PC-3 (cell line): ENCODE measurements around the gene RPTN. TPM values are rescaled to one million over a fixed set of nuclear protein-coding genes. Genes with fewer than 3 reads are reported as not detected.
A peak's percentile ranks its signal among the peaks of the same experiment; 100 is the strongest.

Source experiments
- ATAC-seq: fragments of 200-7000 bp; cut with Tn5 transposase; 2 replicates; pipeline ENCODE4 v1.9.1; 2020; ENCODE audit warnings: mild to moderate bottlenecking, moderate library complexity
- Bru-seq: library from RNA; stranded (reverse); fragments of 400-500 nt; gene quantifications from one replicate; lab custom pipeline; 2021; lab: Mats Ljungman, UMichigan
- BruChase-seq, 2 experiments: library from RNA; stranded (reverse); fragments of 400-500 nt; gene quantifications; one replicate each; lab custom pipeline; 2021; lab: Mats Ljungman, UMichigan
- BruUV-seq: library from RNA; stranded (reverse); fragments of 400-500 nt; replicated peaks from 2 replicates; lab custom pipeline; 2021; lab: Mats Ljungman, UMichigan
- CTCF ChIA-PET: fragments of 300-600 bp; sonication (Branson Sonifier 250); formaldehyde crosslinking; loops from one replicate; lab custom pipeline; 2022; ENCODE audit warnings: antibody characterized with exemption; lab: Charles Lee
- POLR2A ChIA-PET: fragments of 300-600 bp; sonication (Branson Sonifier 250); formaldehyde crosslinking; loops from one replicate; lab custom pipeline; 2022; ENCODE audit warnings: antibody characterized with exemption; ENCODE audit not compliant: unreplicated experiment; lab: Charles Lee
- DNase-seq: peaks from one replicate; pipeline ENCODE4 v3.0.0-alpha.2; 2015
- H2AFZ ChIP-seq: fragments of 300-600 bp; sonication (generic); 2 replicates; pipeline ENCODE4 v1.6.0; 2016; ENCODE audit warnings: antibody characterized with exemption, low read length
- H3F3A ChIP-seq: fragments of 300-600 bp; sonication (generic); one replicate; pipeline ENCODE4 v1.6.0; 2017; ENCODE audit warnings: antibody characterized with exemption, low read length, control low read depth, mild to moderate bottlenecking; ENCODE audit not compliant: unreplicated experiment
- H3K27ac ChIP-seq: fragments of 300-600 bp; sonication (generic); 2 replicates; pipeline ENCODE4 v1.5.1; 2016; ENCODE audit warnings: mild to moderate bottlenecking, low read length
- H3K27me3 ChIP-seq: fragments of 300-600 bp; sonication (generic); 2 replicates; pipeline ENCODE4 v1.6.1; 2016; ENCODE audit warnings: low read length, mixed read lengths
- H3K36me3 ChIP-seq: fragments of 300-600 bp; sonication (generic); 2 replicates; pipeline ENCODE4 v1.6.1; 2016; ENCODE audit warnings: low read depth, mixed run types, low read length, mixed read lengths
- H3K4me1 ChIP-seq: fragments of 300-600 bp; sonication (generic); 2 replicates; pipeline ENCODE4 v1.5.1; 2016; ENCODE audit warnings: low read length; ENCODE audit not compliant: insufficient read depth
- H3K4me2 ChIP-seq: fragments of 300-600 bp; sonication (generic); 2 replicates; pipeline ENCODE4 v1.6.0; 2016; ENCODE audit warnings: low read length
- H3K4me3 ChIP-seq: fragments of 300-600 bp; sonication (generic); 2 replicates; pipeline ENCODE4 v1.5.1; 2016; ENCODE audit warnings: mild to moderate bottlenecking, low read length, mixed read lengths
- H3K79me2 ChIP-seq: fragments of 300-600 bp; sonication (generic); 2 replicates; pipeline ENCODE4 v1.6.1; 2017; ENCODE audit warnings: low read length, mixed read lengths
- H3K9ac ChIP-seq: fragments of 300-600 bp; sonication (generic); 2 replicates; pipeline ENCODE4 v1.6.0; 2016; ENCODE audit warnings: mild to moderate bottlenecking, low read length
- H3K9me2 ChIP-seq: fragments of 300-600 bp; sonication (generic); replicated peaks from 2 replicates; pipeline ENCODE4 v1.6.1; 2016; ENCODE audit warnings: mixed run types, low read length, mixed read lengths
- H3K9me3 ChIP-seq: fragments of 300-600 bp; sonication (generic); 2 replicates; pipeline ENCODE4 v1.6.1; 2016; ENCODE audit warnings: low read length, mixed read lengths
- H4K20me1 ChIP-seq: fragments of 300-600 bp; sonication (generic); 2 replicates; pipeline ENCODE4 v1.6.1; 2016; ENCODE audit warnings: low read length, mixed read lengths
- EZH2 ChIP-seq: fragments of 300-600 bp; sonication (generic); IDR thresholded peaks from one replicate; pipeline ENCODE4 v1.6.1; 2017; ENCODE audit warnings: antibody characterized with exemption, mild to moderate bottlenecking, low read length; ENCODE audit not compliant: unreplicated experiment
- EZH2phosphoT487 ChIP-seq: fragments of 300-600 bp; sonication (generic); IDR thresholded peaks from 2 replicates; pipeline ENCODE4 v1.6.1; 2018; ENCODE audit warnings: mild to moderate bottlenecking, antibody characterized with exemption, low read length, borderline replicate concordance
- intact Hi-C: fragments of 100-400 bp; cut with micrococcal nuclease; formaldehyde crosslinking; loops from 2 replicates; pipeline ENCODE4 v1.9.0; 2023
- long read RNA-seq: library from polyadenylated mRNA; unstranded; transcript quantifications from one replicate; pipeline ENCODE4 v2.0.0, GENCODE V29; 2021; ENCODE audit not compliant: unreplicated experiment
- total RNA-seq: library from RNA; depleted of rRNA; stranded (reverse); fragments of >200 nt; gene quantifications from 2 replicates; pipeline ENCODE4 v1.2.3, GENCODE V29; 2014; rRNA removed
- TF ChIP-seq, protein P1 (sequence below): fragments of 300-600 bp; sonication (generic); conservative IDR thresholded peaks from 2 replicates; pipeline ENCODE4 v1.5.1; 2017; ENCODE audit warnings: antibody characterized with exemption, low read depth, mild to moderate bottlenecking, low read length

Gene RPTN, protein sequence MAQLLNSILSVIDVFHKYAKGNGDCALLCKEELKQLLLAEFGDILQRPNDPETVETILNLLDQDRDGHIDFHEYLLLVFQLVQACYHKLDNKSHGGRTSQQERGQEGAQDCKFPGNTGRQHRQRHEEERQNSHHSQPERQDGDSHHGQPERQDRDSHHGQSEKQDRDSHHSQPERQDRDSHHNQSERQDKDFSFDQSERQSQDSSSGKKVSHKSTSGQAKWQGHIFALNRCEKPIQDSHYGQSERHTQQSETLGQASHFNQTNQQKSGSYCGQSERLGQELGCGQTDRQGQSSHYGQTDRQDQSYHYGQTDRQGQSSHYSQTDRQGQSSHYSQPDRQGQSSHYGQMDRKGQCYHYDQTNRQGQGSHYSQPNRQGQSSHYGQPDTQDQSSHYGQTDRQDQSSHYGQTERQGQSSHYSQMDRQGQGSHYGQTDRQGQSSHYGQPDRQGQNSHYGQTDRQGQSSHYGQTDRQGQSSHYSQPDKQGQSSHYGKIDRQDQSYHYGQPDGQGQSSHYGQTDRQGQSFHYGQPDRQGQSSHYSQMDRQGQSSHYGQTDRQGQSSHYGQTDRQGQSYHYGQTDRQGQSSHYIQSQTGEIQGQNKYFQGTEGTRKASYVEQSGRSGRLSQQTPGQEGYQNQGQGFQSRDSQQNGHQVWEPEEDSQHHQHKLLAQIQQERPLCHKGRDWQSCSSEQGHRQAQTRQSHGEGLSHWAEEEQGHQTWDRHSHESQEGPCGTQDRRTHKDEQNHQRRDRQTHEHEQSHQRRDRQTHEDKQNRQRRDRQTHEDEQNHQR
- total RNA-seq (not detected in 2 replicates), Bru-seq, nascent RNA (not detected), BruChase-seq, experiment 1, labeled RNA remaining after a 6-hour chase (not detected), BruChase-seq, experiment 2, labeled RNA remaining after a 2-hour chase (not detected)
- long read RNA-seq = 0 reads

DNA sequence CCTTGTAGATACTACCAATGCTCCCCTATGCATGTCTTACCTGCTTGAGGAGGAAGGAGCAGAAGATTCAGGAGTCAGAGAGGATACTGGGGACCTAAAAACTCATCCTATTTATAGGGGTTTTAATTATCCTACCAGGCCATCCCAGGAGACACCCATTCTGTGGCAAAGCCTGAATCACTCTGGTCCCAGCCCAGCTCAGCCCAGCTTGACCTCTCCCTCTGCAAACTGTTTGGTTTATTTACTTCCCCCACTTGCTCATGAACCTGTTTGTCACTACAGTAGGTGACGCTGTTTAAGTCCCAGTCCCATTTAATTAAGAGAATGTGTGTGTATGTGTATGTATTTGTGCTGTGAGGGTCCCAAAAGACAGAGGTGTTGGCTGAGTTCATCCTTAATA lies at the start of gene RPTN:
TSS of gene RPTN (minus strand) at position 85 of the 400 bp plus-strand sequence. CDS start 1,339 bp downstream, outside the sequence.
- Histone ChIP-seq H3K4me3 (no peak within 1 kb of the TSS), H4K20me1 (no peaks in the 10 kb centered on the region), H3K4me1 (peaks cover 15% of the 10 kb centered on the region), H3K27me3 (no peaks in the 10 kb centered on the region), H3K9me3 (no peaks in the 10 kb centered on the region), H3K36me3 (no peaks in the 10 kb centered on the region), H3K9ac (no peak within 1 kb of the TSS), H3K4me2 (no peak within 1 kb of the TSS), H3K27ac (no peak within 1 kb of the TSS), H3K79me2 (no peaks in the 10 kb centered on the region), H3F3A (no peaks in the 10 kb centered on the region), H3K9me2 (no peaks in the 10 kb centered on the region), H2AFZ (no peak within 1 kb of the TSS)
- ChIA-PET POLR2A (no interaction called here), CTCF (no interaction called here)
- no peak for TF ChIP-seq EZH2phosphoT487
- TF ChIP-seq, protein P1, sequence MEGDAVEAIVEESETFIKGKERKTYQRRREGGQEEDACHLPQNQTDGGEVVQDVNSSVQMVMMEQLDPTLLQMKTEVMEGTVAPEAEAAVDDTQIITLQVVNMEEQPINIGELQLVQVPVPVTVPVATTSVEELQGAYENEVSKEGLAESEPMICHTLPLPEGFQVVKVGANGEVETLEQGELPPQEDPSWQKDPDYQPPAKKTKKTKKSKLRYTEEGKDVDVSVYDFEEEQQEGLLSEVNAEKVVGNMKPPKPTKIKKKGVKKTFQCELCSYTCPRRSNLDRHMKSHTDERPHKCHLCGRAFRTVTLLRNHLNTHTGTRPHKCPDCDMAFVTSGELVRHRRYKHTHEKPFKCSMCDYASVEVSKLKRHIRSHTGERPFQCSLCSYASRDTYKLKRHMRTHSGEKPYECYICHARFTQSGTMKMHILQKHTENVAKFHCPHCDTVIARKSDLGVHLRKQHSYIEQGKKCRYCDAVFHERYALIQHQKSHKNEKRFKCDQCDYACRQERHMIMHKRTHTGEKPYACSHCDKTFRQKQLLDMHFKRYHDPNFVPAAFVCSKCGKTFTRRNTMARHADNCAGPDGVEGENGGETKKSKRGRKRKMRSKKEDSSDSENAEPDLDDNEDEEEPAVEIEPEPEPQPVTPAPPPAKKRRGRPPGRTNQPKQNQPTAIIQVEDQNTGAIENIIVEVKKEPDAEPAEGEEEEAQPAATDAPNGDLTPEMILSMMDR = 0 out of 2 replicates have a peak, but pooled peaks have one; percentile 14
- no peak for TF ChIP-seq EZH2
- no TSS peak for BruUV-seq
- peak; percentile 17 for DNase-seq
- intact Hi-C loops = no loop called here
- ATAC-seq = peak; percentile 39

DNA sequence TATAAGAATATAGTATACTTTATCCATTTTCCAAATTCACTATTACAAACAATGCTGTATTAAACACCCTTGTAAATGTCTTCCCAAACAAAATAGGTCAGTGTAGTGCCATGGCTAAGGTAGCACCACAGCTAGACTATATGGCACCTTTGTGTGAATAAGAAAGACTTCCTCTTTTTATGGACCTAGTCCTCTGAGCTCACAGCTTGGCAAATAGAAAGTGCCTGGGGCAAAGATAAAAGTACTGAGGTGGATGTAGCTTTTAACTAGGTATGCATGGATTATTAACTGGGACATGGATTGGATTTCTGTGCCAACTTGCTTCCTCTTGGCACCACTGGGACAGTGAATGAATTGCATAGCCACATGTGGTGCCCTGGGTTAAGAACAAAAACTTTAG lies 40.0 kb upstream of the RPTN start:
- no TSS peak for BruUV-seq
- ATAC-seq = no peak
- H3K4me1 ChIP-seq = no peaks in the 10 kb centered on the region
- H3K4me3 ChIP-seq = no peak overlapping the region
- DNase-seq = no peak
- no peaks in the 10 kb centered on the region for H4K20me1 ChIP-seq
- no peaks in the 10 kb centered on the region for H3K9me3 ChIP-seq
- peaks cover 14% of the 10 kb centered on the region for H3K27me3 ChIP-seq
- TF ChIP-seq EZH2 (no peak), EZH2phosphoT487 (no peak)
- TF ChIP-seq, protein P1 = no peak
- no peak overlapping the region for H2AFZ ChIP-seq
- ChIA-PET POLR2A (no interaction called here), CTCF (interaction anchor here (0.6 kb wide), 1 partner anchor 20 kb away, joined by 5 read pairs; no protein-coding TSS in a partner anchor)
- H3K4me2 ChIP-seq = no peak overlapping the region
- no peak overlapping the region for H3K9ac ChIP-seq
- no peaks in the 10 kb centered on the region for H3K36me3 ChIP-seq
- intact Hi-C loops = no loop called here
- H3F3A ChIP-seq = no peaks in the 10 kb centered on the region
- H3K79me2 ChIP-seq = no peaks in the 10 kb centered on the region
- no peak overlapping the region for H3K27ac ChIP-seq
- H3K9me2 ChIP-seq = no peaks in the 10 kb centered on the region
